Measurements from ENCODE around the gene CHTF8.
"Not testable (repeated sequence)": the region's sequence is repeated elsewhere in the genome, so short reads cannot be mapped to it uniquely, and the experiment has no call there.

The CHTF8 gene

GRCh38 chr16:69141936-69142335 is 9.5 kb upstream of the CHTF8 start:
- H3K9me3 ChIP-seq (ENCODE audit: insufficient read depth, low read depth, low read length): no peaks in the 10 kb centered on the region

GRCh38 chr16:69141014-69141413 is 8.6 kb upstream of the CHTF8 start:
- no peak overlapping the region for H2AFZ ChIP-seq (ENCODE audit: low read length)
- H3K9ac ChIP-seq (ENCODE audit: low read depth, low read length, poor library complexity, severe bottlenecking): no peak overlapping the region
- no peaks in the 10 kb centered on the region for H3K27me3 ChIP-seq (ENCODE audit: insufficient read depth, low read length, poor library complexity, severe bottlenecking)
- H3K79me2 ChIP-seq (ENCODE audit: insufficient read depth, low read length): peaks cover 23% of the 10 kb centered on the region
- peaks cover 78% of the 10 kb centered on the region for H3K36me3 ChIP-seq (ENCODE audit: insufficient read depth, low read length)
- H3K4me1 ChIP-seq (ENCODE audit: insufficient read depth, low read length, poor library complexity, severe bottlenecking): peaks cover 11% of the 10 kb centered on the region
- TF ChIP-seq EZH2phosphoT487 (IDR thresholded peaks at IDR 0.05; ENCODE audit: borderline replicate concordance): no peak
- no peak for TF ChIP-seq CTCF (conservative IDR thresholded peaks at IDR 0.05; ENCODE audit: low read length)
- H3K4me3 ChIP-seq (ENCODE audit: low read length, poor library complexity, severe bottlenecking): no peak overlapping the region
- H3F3A ChIP-seq (ENCODE audit: low read depth): no peaks in the 10 kb centered on the region
- no peaks in the 10 kb centered on the region for H3K9me3 ChIP-seq (ENCODE audit: insufficient read depth, low read depth, low read length)
- H4K20me1 ChIP-seq (ENCODE audit: insufficient read depth, low read length, poor library complexity, severe bottlenecking): peaks cover 14% of the 10 kb centered on the region
- no peaks in the 10 kb centered on the region for H3K9me2 ChIP-seq (replicated peaks; ENCODE audit: low read depth, low read length)
- no peak overlapping the region for H3K4me2 ChIP-seq (ENCODE audit: low read depth, low read length, poor library complexity, severe bottlenecking)

More at GRCh38 chr16:69141936-69142335, 9.5 kb upstream of the CHTF8 start:
- Histone ChIP-seq H3K4me3 (ENCODE audit: low read length, poor library complexity, severe bottlenecking) (no peak overlapping the region), H4K20me1 (ENCODE audit: insufficient read depth, low read length, poor library complexity, severe bottlenecking) (peaks cover 13% of the 10 kb centered on the region), H3K27me3 (ENCODE audit: insufficient read depth, low read length, poor library complexity, severe bottlenecking) (no peaks in the 10 kb centered on the region), H3K36me3 (ENCODE audit: insufficient read depth, low read length) (peaks cover 79% of the 10 kb centered on the region), H3K4me2 (ENCODE audit: low read depth, low read length, poor library complexity, severe bottlenecking) (no peak overlapping the region), H3K9me2 (replicated peaks; ENCODE audit: low read depth, low read length) (no peaks in the 10 kb centered on the region), H3K4me1 (ENCODE audit: insufficient read depth, low read length, poor library complexity, severe bottlenecking) (peaks cover 7% of the 10 kb centered on the region), H2AFZ (ENCODE audit: low read length) (no peak overlapping the region), H3K79me2 (ENCODE audit: insufficient read depth, low read length) (peaks cover 13% of the 10 kb centered on the region), H3K9ac (ENCODE audit: low read depth, low read length, poor library complexity, severe bottlenecking) (no peak overlapping the region), H3F3A (ENCODE audit: low read depth) (no peaks in the 10 kb centered on the region)
- TF ChIP-seq EZH2phosphoT487 (IDR thresholded peaks at IDR 0.05; ENCODE audit: borderline replicate concordance) (no peak), CTCF (conservative IDR thresholded peaks at IDR 0.05; ENCODE audit: low read length) (no peak)

GRCh38 chr16:69139464-69139863 is 7.1 kb upstream of the CHTF8 start:
- not testable (repeated sequence) for H3F3A ChIP-seq (ENCODE audit: low read depth); H3K27me3 ChIP-seq (ENCODE audit: insufficient read depth, low read length, poor library complexity, severe bottlenecking); H3K9ac ChIP-seq (ENCODE audit: low read depth, low read length, poor library complexity, severe bottlenecking); H3K4me3 ChIP-seq (ENCODE audit: low read length, poor library complexity, severe bottlenecking); H3K4me2 ChIP-seq (ENCODE audit: low read depth, low read length, poor library complexity, severe bottlenecking); H3K9me2 ChIP-seq (replicated peaks; ENCODE audit: low read depth, low read length); H3K9me3 ChIP-seq (ENCODE audit: insufficient read depth, low read depth, low read length); H2AFZ ChIP-seq (ENCODE audit: low read length)
- Histone ChIP-seq H3K79me2 (ENCODE audit: insufficient read depth, low read length) (peaks cover 38% of the 10 kb centered on the region), H3K36me3 (ENCODE audit: insufficient read depth, low read length) (peaks cover 65% of the 10 kb centered on the region), H4K20me1 (ENCODE audit: insufficient read depth, low read length, poor library complexity, severe bottlenecking) (peaks cover 14% of the 10 kb centered on the region), H3K4me1 (ENCODE audit: insufficient read depth, low read length, poor library complexity, severe bottlenecking) (peaks cover 19% of the 10 kb centered on the region)

- Histone ChIP-seq H3F3A (ENCODE audit: low read depth) (no peaks in the 10 kb centered on the region), H3K4me3 (ENCODE audit: low read length, poor library complexity, severe bottlenecking) (no peak overlapping the region), H3K9me3 (ENCODE audit: insufficient read depth, low read depth, low read length) (no peaks in the 10 kb centered on the region), H3K36me3 (ENCODE audit: insufficient read depth, low read length) (peaks cover 61% of the 10 kb centered on the region), H3K79me2 (ENCODE audit: insufficient read depth, low read length) (peaks cover 47% of the 10 kb centered on the region), H3K9ac (ENCODE audit: low read depth, low read length, poor library complexity, severe bottlenecking) (no peak overlapping the region), H2AFZ (ENCODE audit: low read length) (no peak overlapping the region), H3K4me1 (ENCODE audit: insufficient read depth, low read length, poor library complexity, severe bottlenecking) (peaks cover 28% of the 10 kb centered on the region), H4K20me1 (ENCODE audit: insufficient read depth, low read length, poor library complexity, severe bottlenecking) (peaks cover 17% of the 10 kb centered on the region), H3K4me2 (ENCODE audit: low read depth, low read length, poor library complexity, severe bottlenecking) (no peak overlapping the region), H3K27me3 (ENCODE audit: insufficient read depth, low read length, poor library complexity, severe bottlenecking) (no peaks in the 10 kb centered on the region), H3K9me2 (replicated peaks; ENCODE audit: low read depth, low read length) (no peaks in the 10 kb centered on the region)
- TF ChIP-seq CTCF (conservative IDR thresholded peaks at IDR 0.05; ENCODE audit: low read length): no peak
- TF ChIP-seq EZH2phosphoT487 (IDR thresholded peaks at IDR 0.05; ENCODE audit: borderline replicate concordance): no peak
Observed at GRCh38 chr16:69138608-69139007, 6.2 kb upstream of the CHTF8 start.

Data from Loucy (cell line).